Measurements from ENCODE around the gene SLC22A1. TPM values are rescaled to one million over a fixed set of nuclear protein-coding genes. Genes with fewer than 3 reads are reported as not detected.
"Not testable (repeated sequence)": the region's sequence is repeated elsewhere in the genome, so short reads cannot be mapped to it uniquely, and the experiment has no call there.

Gene SLC22A1
- total RNA-seq, 4 donors from 2014 or later: 0.26 to 0.52 (median 0.33) TPM; not detected in 1

DNA sequence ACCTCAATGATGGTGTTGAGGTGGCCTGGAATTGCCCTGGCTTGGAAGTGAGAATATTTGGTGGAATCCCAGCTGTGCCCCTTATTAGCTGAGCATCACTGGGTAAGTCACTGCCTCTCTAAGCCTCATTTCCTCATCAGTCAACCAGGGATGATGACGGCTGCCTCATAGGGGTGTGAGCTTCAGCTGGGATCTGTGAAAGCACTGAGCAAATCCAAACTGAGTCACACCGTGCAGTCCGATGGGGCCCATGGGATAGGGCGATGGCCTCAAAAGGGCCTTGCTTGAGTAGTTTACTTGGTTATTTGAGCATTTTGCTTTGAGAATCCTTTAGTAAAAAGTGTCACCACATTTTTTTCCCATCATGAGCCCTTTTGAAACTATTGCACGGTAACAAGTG is 1.1 kb downstream of the SLC22A1 start:
- Histone ChIP-seq H3K9me3 (no peaks in the 10 kb centered on the region), H3K4me1 (no peaks in the 10 kb centered on the region), H3K4me3 (no peak overlapping the region), H3K27me3 (no peaks in the 10 kb centered on the region), H3K36me3 (no peaks in the 10 kb centered on the region), H3K27ac (replicated peaks in 1 of 4) (no peak overlapping the region)
- intact Hi-C loops (cut with DNase I): no loop called here
- WGBS: 91% methylated on average over 5 of the region's 5 CpGs
- no peak for DNase-seq (ENCODE audit: extremely low spot score)
- TF ChIP-seq POLR2A (IDR thresholded peaks at IDR 0.05; ENCODE audit: low read depth): no peak
- no peak for TF ChIP-seq POLR2AphosphoS5 (IDR thresholded peaks at IDR 0.05)

DNA sequence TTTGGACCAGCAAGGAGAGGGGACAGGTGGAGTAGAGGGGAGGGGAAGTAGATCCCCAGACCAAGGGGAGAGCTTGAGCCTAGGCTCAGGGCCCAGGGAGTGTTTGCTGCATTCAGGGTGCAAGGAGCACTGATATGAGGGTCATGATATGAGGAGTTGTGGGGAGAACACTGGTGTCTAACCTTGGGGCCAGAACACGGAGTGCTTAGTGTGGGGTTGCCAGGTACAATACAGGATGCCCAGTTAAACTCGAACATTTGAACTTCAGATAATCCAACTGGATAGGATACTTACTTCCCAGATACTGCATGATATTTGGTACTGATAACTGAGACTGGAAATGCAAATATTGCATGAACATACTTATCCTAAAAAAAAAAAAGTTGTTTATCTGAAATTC is 2.4 kb downstream of the SLC22A1 start:
- TF ChIP-seq, protein P1, sequence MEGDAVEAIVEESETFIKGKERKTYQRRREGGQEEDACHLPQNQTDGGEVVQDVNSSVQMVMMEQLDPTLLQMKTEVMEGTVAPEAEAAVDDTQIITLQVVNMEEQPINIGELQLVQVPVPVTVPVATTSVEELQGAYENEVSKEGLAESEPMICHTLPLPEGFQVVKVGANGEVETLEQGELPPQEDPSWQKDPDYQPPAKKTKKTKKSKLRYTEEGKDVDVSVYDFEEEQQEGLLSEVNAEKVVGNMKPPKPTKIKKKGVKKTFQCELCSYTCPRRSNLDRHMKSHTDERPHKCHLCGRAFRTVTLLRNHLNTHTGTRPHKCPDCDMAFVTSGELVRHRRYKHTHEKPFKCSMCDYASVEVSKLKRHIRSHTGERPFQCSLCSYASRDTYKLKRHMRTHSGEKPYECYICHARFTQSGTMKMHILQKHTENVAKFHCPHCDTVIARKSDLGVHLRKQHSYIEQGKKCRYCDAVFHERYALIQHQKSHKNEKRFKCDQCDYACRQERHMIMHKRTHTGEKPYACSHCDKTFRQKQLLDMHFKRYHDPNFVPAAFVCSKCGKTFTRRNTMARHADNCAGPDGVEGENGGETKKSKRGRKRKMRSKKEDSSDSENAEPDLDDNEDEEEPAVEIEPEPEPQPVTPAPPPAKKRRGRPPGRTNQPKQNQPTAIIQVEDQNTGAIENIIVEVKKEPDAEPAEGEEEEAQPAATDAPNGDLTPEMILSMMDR (IDR thresholded peaks at IDR 0.05): no peak
- TF ChIP-seq POLR2A (IDR thresholded peaks at IDR 0.05; ENCODE audit: low read depth) (no peak), POLR2AphosphoS5 (IDR thresholded peaks at IDR 0.05) (no peak), EP300 (IDR thresholded peaks at IDR 0.05) (no peak)
- WGBS: 93% methylated on average over 2 of the region's 2 CpGs
- Histone ChIP-seq H3K4me1 (no peaks in the 10 kb centered on the region), H3K27me3 (no peaks in the 10 kb centered on the region), H3K4me3 (no peak overlapping the region), H3K9me3 (no peaks in the 10 kb centered on the region), H3K36me3 (no peaks in the 10 kb centered on the region), H3K27ac (replicated peaks in 1 of 4) (no peak overlapping the region)
- intact Hi-C loops (cut with DNase I): no loop called here
- no peak for DNase-seq (ENCODE audit: extremely low spot score)

DNA sequence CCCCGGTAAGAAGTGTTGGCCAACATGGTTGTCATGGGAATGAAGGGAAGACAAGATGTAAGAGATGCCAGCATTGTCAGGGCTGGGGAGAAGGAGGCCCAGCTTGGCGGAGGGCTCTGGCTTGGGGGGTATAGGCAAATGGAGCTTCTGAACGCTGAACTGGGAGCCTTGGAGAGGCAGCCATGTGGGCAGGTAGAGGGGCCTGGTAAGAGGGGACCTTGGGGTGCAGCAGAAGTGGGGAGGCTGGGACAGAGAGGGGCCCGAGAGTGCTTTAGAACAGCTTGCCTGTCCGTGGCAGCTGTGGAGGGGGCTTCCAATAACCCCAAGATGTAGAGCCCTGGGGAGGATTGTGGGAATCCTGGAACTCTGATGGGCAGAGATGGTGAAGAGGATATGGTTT is 3.0 kb downstream of the SLC22A1 start:
- H3K27ac ChIP-seq (replicated peaks in 1 of 4): no peak overlapping the region
- no peak for DNase-seq (ENCODE audit: extremely low spot score)
- H3K36me3 ChIP-seq: no peaks in the 10 kb centered on the region
- no peaks in the 10 kb centered on the region for H3K27me3 ChIP-seq
- no peak for TF ChIP-seq POLR2AphosphoS5 (IDR thresholded peaks at IDR 0.05)
- TF ChIP-seq EP300 (IDR thresholded peaks at IDR 0.05): no peak
- no peak for TF ChIP-seq POLR2A (IDR thresholded peaks at IDR 0.05; ENCODE audit: low read depth)
- TF ChIP-seq, protein P1 (IDR thresholded peaks at IDR 0.05): no peak
- intact Hi-C loops (cut with DNase I): no loop called here
- no peaks in the 10 kb centered on the region for H3K9me3 ChIP-seq
- no peaks in the 10 kb centered on the region for H3K4me1 ChIP-seq
- WGBS: 98% methylated on average over 5 of the region's 5 CpGs
- H3K4me3 ChIP-seq: no peak overlapping the region

DNA sequence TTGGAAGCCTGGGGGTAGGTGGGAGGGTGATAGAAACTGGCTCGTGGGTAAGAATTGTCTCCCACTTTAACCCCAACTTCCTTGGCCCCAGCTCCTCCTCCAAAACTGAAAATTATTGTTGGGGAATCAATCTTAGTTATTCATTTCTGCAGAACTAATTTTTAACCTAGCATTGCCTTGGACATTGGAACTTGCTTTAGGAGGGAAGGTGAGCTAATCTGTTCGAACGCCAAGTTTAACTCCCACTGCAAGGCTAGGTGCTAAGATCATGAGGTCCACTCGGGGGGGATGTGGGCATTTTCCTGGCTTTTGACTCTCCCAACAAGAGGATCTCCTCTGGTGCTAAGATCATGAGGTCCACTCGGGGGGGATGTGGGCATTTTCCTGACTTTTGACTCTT is 3.5 kb downstream of the SLC22A1 start:
- H3K27me3 ChIP-seq; intact Hi-C loops (cut with DNase I); H3K9me3 ChIP-seq; H3K27ac ChIP-seq (replicated peaks in 1 of 4); DNase-seq (ENCODE audit: extremely low spot score); H3K4me3 ChIP-seq; H3K36me3 ChIP-seq; H3K4me1 ChIP-seq: not testable (repeated sequence)
- 68% methylated on average over 3 of the region's 5 CpGs for WGBS

DNA sequence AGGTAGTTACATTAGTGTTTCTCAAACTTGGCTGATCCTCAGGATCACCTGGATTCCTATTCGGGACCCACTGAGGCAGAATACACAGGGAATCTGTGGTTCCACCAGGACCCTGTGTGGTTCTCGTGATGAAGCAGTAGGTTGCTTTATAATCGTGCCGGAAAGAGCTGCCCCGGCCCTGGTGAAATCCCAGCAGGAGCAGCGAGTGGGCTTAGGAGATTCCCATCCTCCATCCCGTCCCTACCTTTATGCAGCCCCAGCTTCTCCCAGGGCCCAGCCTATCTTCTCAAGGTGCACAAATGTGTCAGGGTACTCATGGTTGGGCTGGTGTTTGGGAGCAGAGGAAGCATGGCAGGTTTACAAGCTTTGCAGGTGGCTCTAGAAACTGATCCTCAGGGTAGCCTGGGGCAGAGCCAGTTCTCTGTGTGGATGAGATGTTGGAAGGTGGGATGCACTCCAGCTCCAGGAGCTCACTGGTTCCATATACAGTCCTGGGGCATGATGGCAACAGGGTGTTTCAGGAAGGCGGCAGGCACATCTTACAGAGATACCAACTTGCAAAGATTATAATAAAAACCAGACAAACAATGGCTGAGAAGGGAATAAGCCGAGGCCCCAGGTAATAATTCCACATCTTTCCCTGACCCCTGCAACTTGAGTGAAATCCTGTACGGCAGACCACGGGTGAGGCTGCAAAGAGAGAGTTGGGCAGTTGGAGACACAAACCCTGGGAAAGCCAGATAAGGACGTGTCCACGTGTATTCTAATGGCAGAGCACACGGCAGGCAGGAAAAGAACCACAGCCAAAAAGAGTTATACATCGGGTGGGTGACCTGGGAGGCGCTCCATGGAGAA is 5.9 kb downstream of the SLC22A1 start:
- intact Hi-C loops (cut with DNase I): no loop called here
- no peaks in the 10 kb centered on the region for H3K9me3 ChIP-seq
- no peaks in the 10 kb centered on the region for H3K4me1 ChIP-seq
- TF ChIP-seq, protein P1 (IDR thresholded peaks at IDR 0.05): no peak
- TF ChIP-seq POLR2A (IDR thresholded peaks at IDR 0.05; ENCODE audit: low read depth): no peak
- no peak for TF ChIP-seq EP300 (IDR thresholded peaks at IDR 0.05)
- no peak for TF ChIP-seq POLR2AphosphoS5 (IDR thresholded peaks at IDR 0.05)
- no peak for DNase-seq (ENCODE audit: extremely low spot score)
- no peak overlapping the region for H3K27ac ChIP-seq (replicated peaks in 1 of 4)
- WGBS: 96% methylated on average over 12 of the region's 16 CpGs
- no peaks in the 10 kb centered on the region for H3K27me3 ChIP-seq
- no peak overlapping the region for H3K4me3 ChIP-seq
- no peaks in the 10 kb centered on the region for H3K36me3 ChIP-seq
